Fibroblast of skin of right quadriceps (primary cell): ENCODE results near the gene NUP210L.
"Not testable (repeated sequence)": the region's sequence is repeated elsewhere in the genome, so short reads cannot be mapped to it uniquely, and the experiment has no call there.

Experiments
- DNase-seq: peaks from one replicate; pipeline ENCODE4 v3.0.0-alpha.2; 2013

NUP210L gene

DNA sequence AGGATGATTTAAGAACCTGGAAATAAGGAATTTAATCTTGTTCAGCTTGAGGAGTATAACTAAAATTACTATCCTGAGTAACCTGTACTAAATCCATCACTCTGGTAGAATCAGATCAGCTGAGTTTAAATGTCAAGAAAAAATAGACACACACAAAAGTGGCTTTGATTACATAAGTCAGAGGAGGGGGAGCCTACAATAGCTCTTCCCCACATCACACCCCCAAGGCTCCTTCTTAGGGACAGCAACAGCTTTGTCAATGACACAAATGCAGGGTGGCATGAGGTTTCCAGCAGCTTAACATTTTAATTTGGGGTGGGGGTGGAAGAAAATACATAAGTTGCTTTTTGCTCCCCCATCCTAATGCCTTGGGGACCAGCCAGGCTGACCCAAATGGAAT is 12.6 kb upstream of the NUP210L start:
- DNase-seq, result no peak

DNA sequence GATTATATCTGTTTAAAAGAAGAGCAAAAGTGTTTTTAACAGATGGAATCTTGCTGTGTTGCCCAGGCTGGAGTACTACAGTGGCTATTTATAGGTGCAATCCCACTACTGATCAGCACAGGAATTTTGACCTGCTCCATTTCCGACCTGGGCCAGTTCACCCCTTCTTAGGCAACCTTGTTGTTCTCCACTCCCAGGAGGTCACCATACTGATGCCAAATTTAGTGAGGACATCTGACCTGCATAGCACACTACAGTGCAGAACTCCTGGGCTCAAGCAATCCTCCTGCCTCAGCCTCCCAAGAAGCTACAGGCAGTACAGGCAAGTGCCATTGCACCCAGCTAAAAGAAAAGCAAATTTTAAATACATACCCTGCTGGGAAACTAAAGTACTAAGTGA is 11.3 kb upstream of the NUP210L start:
- no peak for DNase-seq

- no peak for DNase-seq
Observed at GRCh38 chr1:154159554-154159953, 4.7 kb upstream of the NUP210L start.

DNA sequence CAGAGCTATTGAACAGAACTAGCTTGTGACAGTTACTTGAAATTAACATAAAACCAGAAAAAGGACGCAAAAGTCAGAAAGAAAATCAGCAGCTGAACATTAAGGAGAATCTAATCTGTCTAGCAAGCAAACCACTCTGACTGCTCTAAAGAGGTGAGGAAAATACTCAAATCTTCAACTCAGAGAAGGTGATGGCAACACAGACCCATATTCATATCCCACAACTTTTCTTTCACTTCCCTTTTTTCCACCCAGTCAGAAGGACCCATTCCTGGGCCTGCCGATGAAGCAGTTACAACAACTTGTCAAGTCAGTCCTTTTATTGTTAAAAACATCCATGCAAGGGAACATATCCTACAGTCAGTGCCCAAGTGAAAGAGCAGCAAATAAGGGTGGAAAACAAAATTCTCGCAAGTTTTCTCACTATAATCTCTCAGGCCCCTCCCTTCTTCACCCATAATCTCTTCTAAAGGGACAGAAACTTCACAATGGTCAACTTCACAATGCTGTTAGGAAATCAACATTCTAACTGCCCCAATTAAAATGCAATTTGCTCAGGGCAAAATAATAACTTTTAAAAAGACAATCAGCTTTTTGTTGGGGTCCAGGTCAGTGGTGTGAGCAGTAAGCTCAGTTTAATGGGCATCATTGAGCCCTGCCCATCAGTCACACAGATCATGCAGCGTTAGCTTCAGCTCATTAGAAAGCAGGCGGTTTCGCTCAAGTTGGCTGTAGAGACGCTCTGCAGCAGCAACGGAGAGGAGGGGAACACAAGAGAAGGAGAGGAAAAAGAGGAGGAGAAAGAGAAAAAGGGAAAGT is 3.6 kb upstream of the NUP210L start:
- no peak for DNase-seq

DNA sequence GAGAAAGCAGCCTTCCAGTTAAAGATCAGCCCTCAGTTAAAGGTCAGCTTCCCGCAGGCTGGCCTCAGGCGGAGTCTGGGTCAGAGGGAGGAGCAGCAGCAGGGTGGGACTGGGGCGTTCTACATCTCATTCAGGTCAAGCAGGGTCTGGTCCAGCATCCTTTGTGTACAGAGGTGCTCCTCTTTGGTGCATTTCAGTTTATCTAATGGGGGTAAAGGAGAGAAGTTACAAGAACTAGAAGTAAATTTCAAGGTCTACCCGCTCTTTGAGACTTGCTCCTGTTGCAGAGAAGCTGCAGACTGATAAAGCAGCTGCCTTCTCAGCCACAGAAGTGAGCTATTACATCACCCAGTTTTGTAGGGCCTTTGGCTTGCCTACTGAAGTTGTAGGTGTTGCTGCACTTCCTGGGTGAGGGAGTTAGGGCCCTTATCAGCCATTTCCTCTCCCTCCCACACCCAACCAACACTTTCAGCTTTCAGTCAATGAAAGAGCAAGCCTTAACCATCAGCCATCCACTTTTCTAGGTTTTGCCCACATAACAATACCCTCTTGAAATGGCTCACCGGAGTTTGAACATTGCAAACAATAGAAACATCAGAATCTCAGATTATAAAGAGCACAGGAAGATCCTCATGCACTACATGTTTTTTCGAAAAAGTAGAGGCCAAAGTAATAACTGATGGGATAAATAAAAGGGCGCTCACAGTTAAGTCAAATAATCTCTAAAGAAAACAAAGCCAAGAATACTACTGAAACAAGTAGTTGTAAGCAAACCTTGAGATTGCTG is 2.8 kb upstream of the NUP210L start:
- DNase-seq, result no peak

GRCh38 chr1:154155251-154155650 is 378 bp upstream of the NUP210L start:
- DNase-seq, result no peak

- no peak for DNase-seq
Observed at GRCh38 chr1:154154053-154154452, 820 bp downstream of the NUP210L start.

GRCh38 chr1:154151311-154151710 is 3.6 kb downstream of the NUP210L start:
- peak; percentile 28 for DNase-seq

GRCh38 chr1:154148807-154149206 is 6.1 kb downstream of the NUP210L start:
- no peak for DNase-seq

DNA sequence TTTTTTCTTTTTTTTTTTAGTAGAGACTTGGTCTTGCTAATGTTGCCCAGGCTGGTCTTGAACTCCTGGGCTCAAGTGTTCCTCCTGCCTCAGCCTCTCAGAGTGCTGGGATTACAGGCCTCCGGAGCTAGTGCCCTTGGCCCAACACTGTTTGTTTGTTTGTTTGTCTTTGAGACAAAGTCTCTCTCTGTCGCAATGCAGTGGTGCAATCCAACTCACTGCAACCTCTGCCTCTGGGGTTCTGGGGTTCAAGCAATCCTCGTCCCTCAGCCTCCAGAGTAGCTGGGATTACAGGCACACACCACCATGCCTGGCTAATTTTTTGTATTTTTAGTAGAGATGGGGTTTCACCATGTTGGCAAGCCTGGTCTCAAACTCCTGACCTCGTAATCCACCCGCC is 7.4 kb downstream of the NUP210L start:
- DNase-seq, result not testable (repeated sequence)

DNA sequence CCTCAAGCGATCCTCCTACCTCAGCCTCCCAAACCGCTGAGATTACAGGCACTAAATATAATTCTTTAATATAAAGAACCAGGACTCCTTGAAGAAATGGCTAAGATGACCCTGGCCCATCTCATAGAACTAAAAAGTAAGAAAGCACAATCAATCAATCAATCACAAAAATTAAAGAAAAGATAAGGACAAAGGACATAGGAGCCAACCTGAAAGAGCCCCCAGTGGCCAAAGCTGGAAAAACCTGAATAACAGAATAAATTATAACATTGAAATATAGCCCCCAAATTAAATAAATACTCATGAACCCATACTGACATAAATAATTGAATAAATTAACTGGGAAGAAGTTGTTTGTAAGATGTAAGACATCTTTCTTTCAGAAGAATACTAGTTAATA is 8.9 kb downstream of the NUP210L start:
- DNase-seq, result no peak

DNA sequence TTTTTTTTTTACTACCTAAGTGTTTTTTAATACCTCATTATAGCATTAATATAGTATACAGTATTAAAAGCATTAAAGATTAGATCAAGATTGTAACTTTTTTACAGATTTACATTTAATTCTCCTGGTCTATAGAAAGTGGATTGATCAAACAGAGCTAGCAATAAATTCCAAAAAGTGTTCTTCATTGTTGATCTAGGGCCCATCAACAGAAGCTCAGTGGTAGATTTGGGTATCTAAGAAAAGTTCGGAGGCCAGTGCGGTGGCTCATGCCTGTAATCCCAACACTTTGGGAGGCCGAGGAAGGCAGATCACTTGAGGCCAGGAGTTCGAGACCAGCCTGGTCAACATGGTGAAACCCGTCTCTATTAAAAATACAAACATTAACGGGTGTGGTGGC is 12.5 kb downstream of the NUP210L start:
- DNase-seq, result no peak

DNA sequence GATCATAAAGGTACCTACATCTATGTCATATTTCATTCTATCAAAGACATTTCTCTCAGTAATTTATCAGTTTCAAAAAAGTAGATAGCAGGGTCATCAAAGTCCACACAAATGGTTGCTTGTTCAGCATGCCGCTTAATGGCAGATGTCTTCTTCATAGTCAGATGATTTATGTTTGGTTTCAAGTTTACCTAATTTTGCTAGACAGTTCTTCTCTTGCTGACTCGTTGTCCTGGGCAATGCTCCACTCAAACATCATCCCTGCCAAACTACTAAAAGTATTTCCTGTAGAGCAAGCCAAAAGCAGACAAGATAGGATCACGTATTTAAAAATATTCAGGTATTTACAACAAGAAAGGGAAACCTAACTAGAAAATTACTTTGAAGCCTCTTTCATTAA is 13.6 kb downstream of the NUP210L start:
- DNase-seq, result peak; percentile 49

GRCh38 chr1:154137888-154138287 is 17.0 kb downstream of the NUP210L start:
- no peak for DNase-seq

DNA sequence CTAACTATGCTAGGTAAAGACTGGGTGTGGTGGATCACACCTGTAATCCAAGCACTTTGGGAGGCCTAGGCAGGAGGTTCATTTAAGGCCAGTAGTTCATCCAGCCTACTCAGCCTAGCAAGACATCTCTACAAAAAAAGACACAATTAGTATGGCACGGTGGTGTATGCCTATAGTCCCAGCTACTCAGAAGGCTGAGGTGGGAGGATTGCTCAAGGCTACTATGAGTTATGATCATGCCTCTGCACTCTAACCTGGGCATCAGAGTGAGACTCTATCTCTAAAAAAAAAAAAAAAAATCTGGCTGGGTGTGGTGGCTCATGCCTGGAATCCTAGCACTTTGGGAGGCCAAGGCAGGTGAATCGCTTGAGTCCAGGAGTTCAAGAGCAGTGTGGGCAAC is 21.6 kb downstream of the NUP210L start:
- no peak for DNase-seq

GRCh38 chr1:154129391-154129970 is 25.4 kb downstream of the NUP210L start:
- no peak for DNase-seq

- not testable (repeated sequence) for DNase-seq
Observed at GRCh38 chr1:154123205-154123604, 31.7 kb downstream of the NUP210L start.

DNA sequence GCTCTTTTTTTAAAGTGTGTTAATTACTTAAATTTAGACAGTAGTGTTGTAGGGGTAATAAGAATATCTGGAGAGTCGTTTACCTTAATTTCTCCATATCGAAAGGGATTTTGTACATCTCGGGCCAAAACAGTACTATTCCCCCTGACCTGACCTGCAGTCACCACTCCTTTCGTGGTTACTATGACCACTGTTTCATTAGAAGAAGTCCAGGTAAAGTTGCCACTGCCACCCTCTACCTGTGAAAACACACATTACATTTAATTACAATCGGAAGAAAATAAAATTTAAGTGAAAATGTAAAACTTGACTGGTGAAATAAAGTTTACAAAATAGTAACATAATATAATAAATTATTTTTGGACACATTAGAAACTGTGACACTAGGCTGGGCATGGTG is 37.2 kb downstream of the NUP210L start:
- DNase-seq, result no peak

DNA sequence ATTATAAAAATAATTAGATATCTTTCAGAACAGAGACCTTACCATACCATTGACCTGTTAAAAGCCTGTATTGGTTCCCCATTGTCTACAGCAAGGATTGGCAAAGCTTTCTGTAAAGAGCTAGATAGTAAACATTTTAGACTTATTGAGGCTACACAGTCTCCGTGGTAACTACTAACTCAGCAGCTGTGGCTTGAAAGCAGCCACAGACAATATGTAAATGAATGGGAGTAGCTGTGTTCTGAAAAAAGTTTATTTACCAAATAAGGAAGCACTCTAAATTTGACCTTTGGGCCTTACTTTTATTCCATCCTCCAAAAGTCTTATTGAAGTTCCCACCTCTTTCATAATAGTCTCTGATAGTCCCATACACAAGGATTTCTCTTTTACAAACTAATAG is 39.7 kb downstream of the NUP210L start:
- no peak for DNase-seq

GRCh38 chr1:154104433-154105082 is 50.3 kb downstream of the NUP210L start:
- DNase-seq, result no peak

GRCh38 chr1:154100141-154100540 is 54.7 kb downstream of the NUP210L start:
- DNase-seq, result not testable (repeated sequence)

DNA sequence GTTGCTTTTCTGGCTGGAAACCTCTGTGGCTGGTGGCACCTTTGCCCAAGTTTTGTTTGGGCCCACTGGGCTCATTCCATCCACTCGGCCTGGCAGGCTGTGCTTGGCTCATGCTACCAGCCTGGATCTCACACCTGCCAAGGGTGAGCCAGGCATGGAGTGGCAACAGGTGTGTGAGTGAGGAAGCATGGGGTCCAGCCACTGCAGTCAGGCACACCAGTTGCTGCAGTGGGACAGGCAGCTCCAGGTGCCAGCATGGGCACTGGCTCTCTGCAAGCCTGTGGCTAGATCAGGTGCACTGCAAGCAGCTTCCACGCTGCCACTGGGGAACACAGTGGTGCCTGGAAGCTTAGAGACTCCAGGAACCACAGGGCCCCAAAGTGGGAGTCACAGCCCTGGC is 57.0 kb downstream of the NUP210L start:
- no peak for DNase-seq

DNA sequence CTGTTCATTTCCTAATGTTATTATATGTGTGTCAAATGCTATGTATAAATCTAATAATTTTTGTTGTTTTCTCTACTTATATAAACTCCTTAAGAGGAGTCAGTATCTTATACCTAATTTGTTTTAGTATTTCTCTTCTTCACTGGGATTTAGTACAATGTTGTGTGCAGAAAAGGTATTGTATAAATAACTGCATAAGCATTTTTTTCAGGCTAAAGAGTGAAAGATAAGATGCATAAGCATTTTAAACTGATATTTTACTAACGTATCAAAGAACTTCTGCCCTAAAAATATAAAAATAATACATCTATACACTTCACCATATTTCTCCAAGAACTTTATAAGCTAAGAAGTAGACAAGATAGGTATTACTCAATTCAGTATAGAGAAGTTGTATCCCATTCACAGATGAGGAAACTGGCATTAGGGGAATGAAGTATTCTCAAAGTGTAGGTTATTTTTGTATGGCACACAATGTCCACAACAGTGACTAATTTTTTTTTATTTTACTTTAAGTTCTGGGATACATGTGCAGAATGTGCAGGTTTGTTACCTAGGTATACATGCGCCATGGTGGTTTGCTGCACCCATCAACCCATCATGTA is 59.3 kb downstream of the NUP210L start:
- no peak for DNase-seq
